Urothelium cell line (cell line): ENCODE results near the gene ZNF710.
"Not testable (repeated sequence)": the region's sequence is repeated elsewhere in the genome, so short reads cannot be mapped to it uniquely, and the experiment has no call there.

Experiments
- DNase-seq: peaks from one replicate; pipeline ENCODE4 v3.0.0; 2011; ENCODE audit warnings: low spot score, mixed read lengths
- FAIRE-seq: peaks from 2 replicates; lab custom pipeline; 2011; peaks lifted over from hg19 to GRCh38; lab: Jason Lieb, UNC

The ZNF710 gene

GRCh38 chr15:90056529-90056928, 55.4 kb downstream of the ZNF710 start:
- DNase-seq (no peak), FAIRE-seq (no peak)

GRCh38 chr15:90058308-90058707, 57.2 kb downstream of the ZNF710 start:
- DNase-seq (no peak), FAIRE-seq (no peak)

DNA sequence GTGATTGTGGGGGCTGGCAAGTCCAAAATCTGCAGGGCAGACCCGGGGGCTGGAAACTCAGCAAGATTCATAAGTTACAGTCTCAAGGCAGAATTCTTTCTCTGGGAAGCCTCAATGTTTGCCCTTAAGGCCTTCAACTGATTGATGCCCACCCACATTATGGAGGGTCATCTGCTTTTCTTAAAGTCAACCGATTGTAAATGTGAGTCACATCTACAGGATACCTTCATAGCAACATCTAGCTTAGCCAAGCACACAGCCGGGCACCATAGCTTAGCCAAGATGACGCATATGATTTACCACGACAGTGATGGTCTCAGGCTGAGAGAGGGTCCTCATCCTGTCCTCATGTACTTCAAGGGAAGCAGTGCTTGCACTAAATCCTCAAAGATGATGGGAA, 57.7 kb downstream of the ZNF710 start:
- no peak for FAIRE-seq

DNA sequence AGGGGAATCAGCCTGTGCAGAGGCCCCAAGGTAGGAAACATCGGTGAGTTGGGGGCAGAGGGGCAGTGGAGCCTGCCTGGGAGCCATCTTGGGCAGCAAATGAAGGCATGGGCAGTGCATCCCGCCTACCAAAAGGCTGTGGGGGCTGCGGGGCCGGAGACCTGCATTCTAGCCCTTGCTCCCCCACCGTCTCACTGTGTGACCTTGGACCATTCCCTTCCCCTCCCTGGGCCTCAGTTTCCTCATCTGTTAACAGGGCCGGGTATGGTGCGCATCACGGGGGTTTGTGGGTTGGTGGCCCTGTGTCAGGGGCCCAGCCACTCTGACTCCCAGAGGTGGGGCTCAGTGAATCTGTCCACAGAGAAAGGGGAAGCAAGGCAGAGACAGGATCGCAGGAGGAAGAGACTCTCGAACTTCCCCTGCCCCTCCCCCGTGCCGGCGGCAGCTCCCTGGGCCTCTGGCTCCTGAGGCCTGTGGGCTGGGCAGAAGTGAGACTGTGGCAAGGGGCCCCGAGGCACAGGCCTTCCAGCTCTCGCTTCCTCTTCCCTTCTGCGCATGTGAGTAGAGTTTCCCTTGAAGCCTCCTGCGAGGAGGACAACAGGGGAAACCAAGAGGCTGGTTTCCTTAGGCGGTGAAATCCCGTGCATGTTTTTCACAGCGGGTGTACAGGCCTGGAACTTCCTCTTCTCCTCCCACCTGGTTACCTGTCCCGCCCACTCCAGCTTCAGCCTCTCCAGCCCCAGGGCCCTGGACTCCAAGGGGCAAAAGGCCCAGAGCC, 58.3 kb downstream of the ZNF710 start:
- DNase-seq: no peak
- FAIRE-seq: no peak

More for the DNA sequence above, 57.7 kb downstream of the ZNF710 start:
- DNase-seq: no peak

- FAIRE-seq: no peak
- no peak for DNase-seq
Observed at GRCh38 chr15:90060797-90061196, 59.7 kb downstream of the ZNF710 start.

DNA sequence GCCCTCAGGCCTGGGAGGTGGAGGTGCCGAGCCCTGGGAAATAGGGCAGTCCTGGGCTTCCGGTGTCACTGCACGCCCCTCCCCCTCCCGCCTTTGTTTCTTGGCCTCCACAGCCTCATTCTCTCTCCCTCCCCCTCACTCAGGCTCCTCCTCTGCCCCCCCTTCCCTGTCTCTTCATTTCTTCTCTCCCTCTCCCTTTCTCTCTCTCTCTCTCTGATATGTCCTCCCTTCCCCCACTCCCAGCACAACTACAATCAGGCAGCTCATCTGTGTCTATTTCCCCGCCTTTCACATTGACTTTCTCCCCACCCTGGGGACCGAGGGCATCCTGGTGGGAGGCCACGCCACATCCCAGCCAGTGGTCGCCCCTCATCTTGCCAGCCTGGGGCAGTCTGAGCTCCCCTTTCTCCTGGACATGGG, 60.9 kb downstream of the ZNF710 start:
- DNase-seq: peak; percentile 16
- no peak for FAIRE-seq

- no peak for FAIRE-seq
- no peak for DNase-seq
Observed at GRCh38 chr15:90062462-90062932, 61.4 kb downstream of the ZNF710 start.

- FAIRE-seq: no peak
Observed at GRCh38 chr15:90062973-90063769, 62.0 kb downstream of the ZNF710 start.

DNA sequence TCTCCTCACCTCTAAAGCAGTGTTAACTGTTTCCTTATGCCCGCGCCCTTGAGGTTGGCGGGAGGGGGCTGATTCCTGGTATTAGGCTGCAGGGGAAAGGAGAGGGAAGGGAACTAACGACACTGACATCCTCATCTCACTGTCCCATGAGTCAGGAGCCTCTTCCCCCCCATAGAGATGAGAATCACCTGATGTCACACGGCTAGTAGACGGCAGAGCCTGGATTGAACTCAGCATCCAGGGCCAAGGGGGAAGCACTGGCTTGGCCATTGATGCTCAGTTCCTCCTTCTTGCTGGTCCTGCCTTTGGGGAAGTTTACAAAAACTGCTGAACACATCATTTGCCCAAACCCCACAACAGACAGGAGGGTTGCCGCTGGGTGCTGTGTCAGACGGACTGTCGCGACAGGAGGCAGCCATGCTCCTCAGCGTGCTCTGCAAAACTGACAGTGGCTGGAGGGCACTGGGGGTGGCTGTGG, 62.7 kb downstream of the ZNF710 start:
- no peak for FAIRE-seq
- DNase-seq: no peak

More at GRCh38 chr15:90062973-90063769, 62.0 kb downstream of the ZNF710 start:
- no peak for DNase-seq

DNA sequence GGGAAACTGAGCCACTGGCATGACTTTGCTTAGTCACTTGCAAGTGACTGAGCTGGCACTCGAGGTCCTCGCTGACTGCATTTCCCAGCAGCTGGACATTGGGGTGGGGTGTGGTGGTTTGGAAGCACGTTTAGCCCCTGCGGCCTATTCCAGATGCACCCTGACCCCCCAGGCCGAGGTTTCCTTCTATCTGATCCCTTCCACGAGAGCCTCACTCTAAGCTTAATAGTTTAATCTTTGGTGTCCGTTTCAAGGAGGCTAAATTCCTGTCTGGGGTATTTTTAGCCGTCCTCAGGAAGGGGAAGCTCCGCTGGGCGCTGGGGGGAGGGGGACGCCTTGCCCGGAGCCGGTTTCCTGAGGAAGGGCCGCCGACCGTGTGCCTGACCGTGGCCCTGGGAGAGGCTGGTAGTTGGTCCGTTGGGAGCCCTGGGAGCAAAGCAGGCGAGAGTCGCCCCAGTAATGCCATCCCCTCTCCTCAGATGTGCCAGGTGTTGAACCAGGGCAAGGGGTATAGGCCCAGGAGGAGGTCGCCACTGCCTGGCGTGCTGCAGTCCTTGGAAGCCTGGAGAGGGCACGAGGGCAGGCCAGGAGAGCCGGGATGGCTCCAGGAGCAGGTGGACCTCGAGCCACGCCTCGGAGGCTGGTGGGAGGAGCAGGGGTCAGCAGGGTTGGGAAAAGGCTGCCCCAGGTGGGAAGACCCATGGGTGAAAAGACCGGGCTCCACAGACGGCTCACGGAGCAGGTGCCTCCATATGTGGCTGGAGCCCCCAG, 64.0 kb downstream of the ZNF710 start:
- DNase-seq (no peak), FAIRE-seq (no peak)

- FAIRE-seq: no peak
- no peak for DNase-seq
Observed at GRCh38 chr15:90065682-90066049, 64.5 kb downstream of the ZNF710 start.

- FAIRE-seq (no peak), DNase-seq (no peak)
Observed at GRCh38 chr15:90067181-90067952, 66.2 kb downstream of the ZNF710 start.

DNA sequence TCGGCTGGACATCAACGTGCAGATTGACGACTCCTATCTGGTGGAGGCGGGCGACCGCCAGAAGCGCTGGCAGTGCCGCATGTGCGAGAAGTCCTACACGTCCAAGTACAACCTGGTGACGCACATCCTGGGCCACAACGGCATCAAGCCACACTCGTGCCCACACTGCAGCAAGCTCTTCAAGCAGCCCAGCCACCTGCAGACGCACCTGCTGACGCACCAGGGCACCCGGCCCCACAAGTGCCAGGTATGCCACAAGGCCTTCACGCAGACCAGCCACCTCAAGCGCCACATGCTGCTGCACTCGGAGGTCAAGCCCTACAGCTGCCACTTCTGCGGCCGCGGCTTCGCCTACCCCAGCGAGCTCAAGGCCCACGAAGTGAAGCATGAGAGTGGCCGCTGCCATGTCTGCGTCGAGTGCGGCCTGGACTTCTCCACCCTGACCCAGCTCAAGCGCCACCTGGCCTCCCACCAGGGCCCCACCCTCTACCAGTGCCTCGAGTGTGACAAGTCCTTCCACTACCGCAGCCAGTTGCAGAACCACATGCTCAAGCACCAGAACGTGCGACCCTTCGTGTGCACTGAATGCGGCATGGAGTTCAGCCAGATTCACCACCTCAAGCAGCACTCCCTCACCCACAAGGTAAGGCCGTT, 67.0 kb downstream of the ZNF710 start:
- no peak for FAIRE-seq
- DNase-seq: no peak

- not testable (repeated sequence) for DNase-seq, FAIRE-seq
Observed at GRCh38 chr15:90070623-90071022, 69.5 kb downstream of the ZNF710 start.

- DNase-seq (peak; percentile 72), FAIRE-seq (no peak)
Observed at GRCh38 chr15:90071220-90071807, 70.2 kb downstream of the ZNF710 start.

DNA sequence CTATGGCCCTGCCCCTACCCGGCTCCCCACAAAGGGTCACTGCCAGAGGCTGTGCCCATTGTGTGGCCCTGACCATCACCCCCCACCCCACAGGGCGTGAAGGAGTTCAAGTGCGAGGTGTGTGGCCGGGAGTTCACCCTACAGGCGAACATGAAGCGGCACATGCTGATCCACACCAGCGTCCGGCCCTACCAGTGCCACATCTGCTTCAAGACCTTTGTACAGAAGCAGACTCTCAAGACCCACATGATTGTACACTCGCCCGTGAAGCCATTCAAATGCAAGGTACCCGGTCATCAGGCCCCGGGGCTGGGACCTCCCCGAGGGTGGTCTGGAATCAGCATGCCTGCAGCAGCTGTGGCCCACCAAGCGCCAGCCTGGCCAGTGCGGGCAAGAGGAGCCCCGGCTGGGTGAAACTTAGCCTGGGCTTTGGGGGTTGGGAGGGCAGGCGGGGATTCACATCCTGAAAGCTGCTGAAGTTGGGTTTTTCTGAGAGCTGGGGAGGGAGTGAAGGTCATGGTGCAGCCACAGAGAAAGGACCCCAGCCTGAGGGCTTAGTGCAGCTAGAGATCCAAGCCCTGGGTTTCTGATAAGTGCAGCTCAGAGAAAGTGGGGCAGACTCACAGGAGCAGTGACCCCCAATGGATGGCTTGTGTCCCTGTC, 72.0 kb downstream of the ZNF710 start:
- no peak for FAIRE-seq
- DNase-seq: no peak

DNA sequence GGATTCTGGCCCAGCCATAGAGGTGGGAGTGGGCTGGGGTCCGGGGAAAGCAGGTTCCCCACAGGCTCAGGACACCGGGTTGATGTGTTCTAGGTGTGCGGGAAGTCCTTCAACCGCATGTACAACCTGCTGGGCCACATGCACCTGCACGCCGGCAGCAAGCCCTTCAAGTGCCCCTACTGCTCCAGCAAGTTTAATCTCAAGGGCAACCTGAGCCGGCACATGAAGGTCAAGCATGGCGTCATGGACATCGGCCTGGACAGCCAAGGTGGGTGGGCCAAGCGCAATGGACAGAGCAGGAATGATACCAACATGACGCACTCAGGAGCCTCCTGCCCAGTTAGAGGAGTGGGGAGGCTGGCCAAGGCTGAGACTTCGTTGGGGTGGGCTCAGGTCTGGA, 72.9 kb downstream of the ZNF710 start:
- FAIRE-seq (no peak), DNase-seq (no peak)

DNA sequence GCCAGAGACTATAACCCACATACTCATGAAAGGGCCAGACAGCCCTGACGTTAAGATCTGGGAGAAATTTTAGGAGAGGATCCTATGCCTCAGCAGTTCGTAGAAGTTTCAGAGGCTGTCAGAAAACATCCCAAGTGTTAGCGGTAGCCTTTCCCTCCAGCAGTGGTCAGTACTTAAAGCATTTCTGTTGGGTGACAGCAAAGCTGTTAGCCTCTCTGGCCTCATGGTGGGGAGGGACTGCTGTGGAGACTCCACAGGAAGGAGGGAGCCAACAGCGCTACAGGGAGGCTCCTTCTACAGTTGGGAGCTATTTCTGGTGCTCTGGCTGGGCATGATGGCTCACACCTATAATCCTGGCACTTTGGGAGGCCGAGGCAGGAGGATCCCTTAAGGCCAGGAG, 73.8 kb downstream of the ZNF710 start:
- DNase-seq (no peak), FAIRE-seq (no peak)
